ENCODE results near the gene EP400.
A peak's percentile ranks its signal among the peaks of the same experiment; 100 is the strongest.
"Not testable (repeated sequence)": the region's sequence is repeated elsewhere in the genome, so short reads cannot be mapped to it uniquely, and the experiment has no call there.

Gene EP400

GRCh38 chr12:132102297-132102696 lies 152.6 kb downstream of the EP400 start:
- no peak for DNase-seq

GRCh38 chr12:132103072-132103471 lies 153.3 kb downstream of the EP400 start:
- DNase-seq, result not testable (repeated sequence)

GRCh38 chr12:132103542-132104308 lies 154.0 kb downstream of the EP400 start:
- DNase-seq, result no peak

- no peak for DNase-seq
Observed at GRCh38 chr12:132105467-132105866, 155.7 kb downstream of the EP400 start.

GRCh38 chr12:132106921-132107320 lies 157.2 kb downstream of the EP400 start:
- DNase-seq, result no peak

- no peak for DNase-seq
Observed at GRCh38 chr12:132108211-132108832, 158.6 kb downstream of the EP400 start.

- peak; percentile 2 for DNase-seq
Observed at GRCh38 chr12:132109741-132110140, 160.0 kb downstream of the EP400 start.

- DNase-seq, result no peak
Observed at GRCh38 chr12:132110677-132111076, 160.9 kb downstream of the EP400 start.

- no peak for DNase-seq
Observed at GRCh38 chr12:132111654-132112304, 162.0 kb downstream of the EP400 start.

GRCh38 chr12:132114667-132115066 lies 164.9 kb downstream of the EP400 start:
- DNase-seq, result no peak

- no peak for DNase-seq
Observed at GRCh38 chr12:132115500-132115899, 165.8 kb downstream of the EP400 start.

- DNase-seq, result no peak
Observed at GRCh38 chr12:132116709-132117557, 167.2 kb downstream of the EP400 start.

- no peak for DNase-seq
Observed at GRCh38 chr12:132117558-132117875, 167.8 kb downstream of the EP400 start.

GRCh38 chr12:132118876-132119275 lies 169.1 kb downstream of the EP400 start:
- no peak for DNase-seq

GRCh38 chr12:132121283-132121682 lies 171.5 kb downstream of the EP400 start:
- DNase-seq, result no peak

- DNase-seq, result no peak
Observed at GRCh38 chr12:132123970-132124765, 174.4 kb downstream of the EP400 start.

- peak; percentile 15 for DNase-seq
Observed at GRCh38 chr12:132124766-132125425, 175.2 kb downstream of the EP400 start.

GRCh38 chr12:132125736-132126135 lies 176.0 kb downstream of the EP400 start:
- no peak for DNase-seq

GRCh38 chr12:132127041-132127440 lies 177.3 kb downstream of the EP400 start:
- no peak for DNase-seq

- no peak for DNase-seq
Observed at GRCh38 chr12:132129007-132129406, 179.3 kb downstream of the EP400 start.

GRCh38 chr12:132130690-132131089 lies 180.9 kb downstream of the EP400 start:
- no peak for DNase-seq
